ENCODE measurements around the gene TSPAN3. TPM values are rescaled to one million over a fixed set of nuclear protein-coding genes. Genes with fewer than 3 reads are reported as not detected.

Gene TSPAN3
- total RNA-seq, 2 donors from 2014 or later = 111 to 128 TPM

GRCh38 chr15:77002954-77003912 is 67.7 kb downstream of the TSPAN3 start:
- intact Hi-C loops (cut with DNase I) = no loop called here
- peak; percentile 88 for DNase-seq (ENCODE audit: low spot score)

GRCh38 chr15:77002436-77002835 is 68.5 kb downstream of the TSPAN3 start:
- DNase-seq (ENCODE audit: low spot score) = peak; percentile 50
- intact Hi-C loops (cut with DNase I) = no loop called here

- DNase-seq (ENCODE audit: low spot score) = peak; percentile 17
- intact Hi-C loops (cut with DNase I) = no loop called here
Observed at GRCh38 chr15:77001966-77002365, 68.9 kb downstream of the TSPAN3 start.

GRCh38 chr15:77001351-77001750 is 69.6 kb downstream of the TSPAN3 start:
- intact Hi-C loops (cut with DNase I) = no loop called here
- DNase-seq (ENCODE audit: low spot score) = peak; percentile 44

- intact Hi-C loops (cut with DNase I) = no loop called here
- DNase-seq (ENCODE audit: low spot score) = peak; percentile 67
Observed at GRCh38 chr15:76999996-77000395, 70.9 kb downstream of the TSPAN3 start.

GRCh38 chr15:76998663-76999285 is 72.1 kb downstream of the TSPAN3 start:
- peak; percentile 56 for DNase-seq (ENCODE audit: low spot score)
- intact Hi-C loops (cut with DNase I) = no loop called here

- intact Hi-C loops (cut with DNase I) = no loop called here
- DNase-seq (ENCODE audit: low spot score) = peak; percentile 86
Observed at GRCh38 chr15:76996526-76997401, 74.1 kb downstream of the TSPAN3 start.

- intact Hi-C loops (cut with DNase I) = no loop called here
- no peak for DNase-seq (ENCODE audit: low spot score)
Observed at GRCh38 chr15:76996076-76996525, 74.8 kb downstream of the TSPAN3 start.

GRCh38 chr15:76994971-76995945 is 75.7 kb downstream of the TSPAN3 start, which contains the start of gene PSTPIP1:
Gene PSTPIP1, plus strand, starts transcription at chr15:76995126. Its CDS starts 448 bp downstream, at chr15:76995574.
- peak; percentile 85 for DNase-seq (ENCODE audit: low spot score)
- intact Hi-C loops (cut with DNase I) = no loop called here

GRCh38 chr15:76994496-76994895 is 76.4 kb downstream of the TSPAN3 start:
- no peak for DNase-seq (ENCODE audit: low spot score)
- intact Hi-C loops (cut with DNase I) = no loop called here

- peak; percentile 88 for DNase-seq (ENCODE audit: low spot score)
Observed at GRCh38 chr15:76994001-76994400, 76.9 kb downstream of the TSPAN3 start.

GRCh38 chr15:76993114-76993725 is 77.7 kb downstream of the TSPAN3 start:
- intact Hi-C loops (cut with DNase I) = no loop called here
- DNase-seq (ENCODE audit: low spot score) = peak; percentile 23

More at GRCh38 chr15:76994001-76994400, 76.9 kb downstream of the TSPAN3 start:
- intact Hi-C loops (cut with DNase I) = no loop called here

- DNase-seq (ENCODE audit: low spot score) = peak; percentile 84
- intact Hi-C loops (cut with DNase I) = no loop called here
Observed at GRCh38 chr15:76991741-76992645, 78.9 kb downstream of the TSPAN3 start.
